HCT116 (cell line): ENCODE results near the gene PPY. TPM values are rescaled to one million over a fixed set of nuclear protein-coding genes. Genes with fewer than 3 reads are reported as not detected.

Experiments used
- total RNA-seq: library from RNA; stranded (reverse); gene quantifications from one replicate; pipeline ENCODE4 v1.2.1, GENCODE V29; 2021; ENCODE audit not compliant: unreplicated experiment

The PPY gene
- total RNA-seq, 1 experiment from 2014 or later, result not detected

Other genes with a start within 250 kb of the PPY start
- not detected for gene SOST, start 183.7 kb downstream of the PPY start, total RNA-seq
- 29.6 TPM for gene DUSP3, start 163.5 kb downstream of the PPY start, total RNA-seq
- 0.15 TPM for gene CFAP97D1, start 162.0 kb downstream of the PPY start, total RNA-seq
- gene MPP3, start 109.3 kb downstream of the PPY start, total RNA-seq, result 19.5 TPM
- not detected for gene CD300LG, start 95.3 kb downstream of the PPY start, total RNA-seq
- 16.4 TPM for gene MPP2, start 34.9 kb downstream of the PPY start, total RNA-seq
- gene PYY, start 11.5 kb upstream of the PPY start, total RNA-seq, result 0.52 TPM
- 10.0 TPM for gene NAGS, start 62.1 kb upstream of the PPY start, total RNA-seq
- gene TMEM101, start 72.5 kb upstream of the PPY start, total RNA-seq, result 43.8 TPM
- gene LSM12, start 124.2 kb upstream of the PPY start, total RNA-seq, result 99.6 TPM
- 50.6 TPM for gene G6PC3, start 128.3 kb upstream of the PPY start, total RNA-seq
- gene HDAC5, start 181.2 kb upstream of the PPY start, total RNA-seq, result 32.9 TPM
- 14.3 TPM for gene HROB, start 199.5 kb upstream of the PPY start, total RNA-seq
- gene ASB16, start 228.2 kb upstream of the PPY start, total RNA-seq, result 0.37 TPM
- gene TMUB2, start 244.5 kb upstream of the PPY start, total RNA-seq, result 25.1 TPM